Activated CD4-positive, alpha-beta T cell treated with anti-CD3 and anti-CD28 coated beads for 36 hours (primary cell): ENCODE data around the gene ULK3. TPM values are rescaled to one million over a fixed set of nuclear protein-coding genes. Genes with fewer than 3 reads are reported as not detected.

Source experiments
- ATAC-seq: fragments of 200-7000 bp; cut with Tn5 transposase; one replicate; pipeline ENCODE4 v1.10.0; 2021; ENCODE audit warnings: mild to moderate bottlenecking, moderate library complexity
- CTCF ChIA-PET: fragments of 350-600 bp; sonication (Branson Sonifier 250); formaldehyde crosslinking; loops from one replicate; lab custom pipeline; 2021; ENCODE audit warnings: antibody characterized with exemption; lab: Charles Lee
- POLR2A ChIA-PET: fragments of 350-600 bp; sonication (Branson Sonifier 250); formaldehyde crosslinking; loops from one replicate; lab custom pipeline; 2021; ENCODE audit warnings: antibody characterized with exemption, inconsistent platforms; lab: Charles Lee
- DNase-seq: peaks from one replicate; pipeline ENCODE4 v3.0.0-alpha.2; 2020
- H3K27ac Mint-ChIP-seq: one replicate; pipeline ENCODE4 v1.8.0; 2021; ENCODE audit warnings: mixed read lengths
- H3K27me3 Mint-ChIP-seq: one replicate; pipeline ENCODE4 v1.8.0; 2021; ENCODE audit warnings: mixed read lengths
- H3K36me3 Mint-ChIP-seq: one replicate; pipeline ENCODE4 v1.8.0; 2021; ENCODE audit warnings: low read depth, mixed read lengths
- H3K4me1 Mint-ChIP-seq: one replicate; pipeline ENCODE4 v1.8.0; 2021; ENCODE audit warnings: mixed read lengths
- H3K4me3 Mint-ChIP-seq: one replicate; pipeline ENCODE4 v1.8.0; 2021; ENCODE audit warnings: mild to moderate bottlenecking, moderate library complexity, mixed read lengths
- H3K9me3 Mint-ChIP-seq: one replicate; pipeline ENCODE4 v1.8.0; 2021; ENCODE audit warnings: low read depth, mixed read lengths
- intact Hi-C, 2 experiments: fragments of 100-400 bp; cut with DNase I in 1 of 2; cut with micrococcal nuclease in 1 of 2; formaldehyde crosslinking; loops; one replicate each; pipeline versions ENCODE4 v1.14.2 to v1.15.1; 2022 to 2024; cut with DNase I, micrococcal nuclease
- total RNA-seq, 2 experiments: library from RNA; stranded (reverse); gene quantifications; one replicate each; pipeline ENCODE4 v1.2.3, GENCODE V29; 2021

ULK3 gene
- total RNA-seq, 2 experiments from 2014 or later = 40.3 to 45.2 TPM

DNA sequence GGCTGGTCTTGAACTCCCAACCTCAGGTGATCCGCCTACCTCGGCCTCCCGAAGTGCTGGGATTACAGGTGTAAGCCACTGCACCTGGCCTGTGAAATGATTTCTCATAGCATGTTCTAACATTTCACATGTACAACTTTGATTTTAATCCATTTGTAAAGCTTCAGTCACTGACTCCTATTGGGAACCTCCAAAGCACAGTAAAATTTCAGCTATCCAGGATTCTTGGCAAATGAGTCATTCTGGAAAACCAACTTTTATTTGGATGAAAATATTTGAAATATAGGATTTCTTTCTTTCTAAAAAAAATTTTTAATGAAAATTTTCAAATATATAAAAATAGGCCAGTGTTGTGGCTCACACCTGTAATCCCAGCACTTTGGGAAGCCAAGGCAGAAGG is 33.0 kb downstream of the ULK3 start:
- Mint-ChIP-seq H3K4me1 (peaks cover 21% of the 10 kb centered on the region), H3K4me3 (no peak overlapping the region), H3K9me3 (no peaks in the 10 kb centered on the region), H3K27me3 (no peaks in the 10 kb centered on the region), H3K36me3 (peaks cover 1% of the 10 kb centered on the region), H3K27ac (no peak overlapping the region)
- ChIA-PET CTCF (no interaction called here), POLR2A (interaction anchor here (0.6 to 0.8 kb wide), 2 partner anchors 53 to 154 kb away, joined by 3 to 4 read pairs; no protein-coding TSS in a partner anchor)
- no peak for ATAC-seq
- DNase-seq = no peak
- intact Hi-C loops = no loop called here

DNA sequence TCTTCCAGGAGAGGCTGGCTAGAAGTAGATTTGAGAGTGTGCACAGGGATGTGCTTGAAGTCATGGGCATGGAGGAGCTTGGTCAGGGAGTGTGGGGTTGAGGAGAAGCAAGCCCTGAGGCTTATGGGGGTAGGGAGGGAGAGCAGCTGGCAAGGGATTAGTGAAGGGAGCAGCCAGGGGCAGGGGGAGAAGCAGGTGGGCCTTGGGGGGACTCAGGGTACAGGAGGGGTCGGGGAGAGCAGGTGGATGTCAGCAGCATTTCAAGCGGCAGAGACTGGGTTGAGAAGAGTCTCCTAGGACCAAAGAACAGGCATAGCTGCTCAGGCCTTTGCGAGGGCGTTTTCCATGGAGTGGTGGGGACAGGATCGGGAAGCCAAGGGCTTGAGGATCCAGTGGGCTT is 33.7 kb downstream of the ULK3 start:
- no peak for DNase-seq
- POLR2A ChIA-PET = interaction anchor here (0.6 kb wide), 1 partner anchor 52 kb away, joined by 3 read pairs; no protein-coding TSS in a partner anchor
- ATAC-seq = no peak
- no peak overlapping the region for H3K4me3 Mint-ChIP-seq
- CTCF ChIA-PET = interaction anchor here (0.8 kb wide), 1 partner anchor 158 kb away, joined by 3 read pairs; no protein-coding TSS in a partner anchor
- intact Hi-C loops = no loop called here
- H3K36me3 Mint-ChIP-seq = peaks cover 7% of the 10 kb centered on the region
- H3K27ac Mint-ChIP-seq = no peak overlapping the region
- H3K4me1 Mint-ChIP-seq = peaks cover 21% of the 10 kb centered on the region
- no peaks in the 10 kb centered on the region for H3K9me3 Mint-ChIP-seq
- H3K27me3 Mint-ChIP-seq = no peaks in the 10 kb centered on the region

DNA sequence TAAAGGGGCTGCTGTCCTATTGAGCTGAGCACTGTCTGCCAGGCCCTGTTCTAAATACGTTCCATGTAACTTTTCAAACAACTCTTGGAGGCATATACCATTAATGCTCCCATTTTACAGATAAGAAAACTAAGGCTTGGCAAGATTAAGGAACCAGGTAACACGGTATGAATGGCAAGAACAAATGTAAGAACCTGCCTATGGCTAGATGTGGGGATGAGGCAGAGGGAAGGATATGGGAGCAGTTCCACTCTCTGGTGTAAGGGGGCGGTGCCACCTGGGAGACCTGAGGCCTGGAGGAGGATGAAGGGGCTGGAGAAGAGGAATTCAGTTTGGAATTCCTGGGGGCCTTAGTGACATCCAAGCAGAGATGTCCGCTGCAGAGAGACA is 34.1 kb downstream of the ULK3 start:
- H3K27ac Mint-ChIP-seq = no peak overlapping the region

DNA sequence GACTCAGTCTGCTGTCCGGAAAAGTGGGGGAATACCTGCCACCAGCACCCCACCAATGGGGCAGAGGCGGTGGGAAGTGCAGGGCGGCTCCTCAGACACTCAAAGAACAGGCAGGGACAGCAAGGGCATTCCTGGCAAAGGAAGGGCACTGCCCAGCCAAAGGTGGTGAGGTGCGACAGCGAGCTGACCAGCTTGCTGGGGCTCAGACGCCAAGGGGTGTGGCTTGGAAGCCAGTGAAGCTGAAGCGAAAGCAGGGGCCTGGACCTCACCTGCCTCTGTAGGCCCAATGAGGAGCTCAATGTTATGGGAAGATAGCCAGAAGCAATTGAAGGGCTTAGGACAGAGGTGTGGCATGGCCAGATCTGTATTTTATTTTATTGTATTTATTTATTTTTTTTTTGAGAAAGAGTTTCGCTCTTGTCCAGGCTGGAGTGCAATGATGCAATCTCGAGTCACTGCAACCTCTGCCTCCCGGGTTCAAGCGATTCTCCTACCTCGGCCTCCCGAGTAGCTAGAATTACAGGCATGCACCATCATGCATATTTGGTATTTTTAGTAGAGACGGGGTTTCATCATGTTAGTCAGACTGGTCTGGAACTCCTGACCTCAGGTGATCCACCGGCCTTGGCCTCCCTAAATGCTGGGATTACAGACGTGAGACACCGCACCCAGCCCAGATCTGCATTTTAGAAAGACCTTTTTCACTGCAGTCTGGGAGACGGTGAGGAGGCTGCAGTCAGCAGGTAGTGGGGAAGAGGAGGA is 34.7 kb downstream of the ULK3 start:
- intact Hi-C loops = no loop called here
- H3K27me3 Mint-ChIP-seq = no peaks in the 10 kb centered on the region
- H3K36me3 Mint-ChIP-seq = peaks cover 12% of the 10 kb centered on the region
- H3K27ac Mint-ChIP-seq = peak overlapping the region; percentile 70
- no peak for DNase-seq
- no peak overlapping the region for H3K4me3 Mint-ChIP-seq
- ATAC-seq = peak; percentile 6
- peaks cover 21% of the 10 kb centered on the region for H3K4me1 Mint-ChIP-seq
- no peaks in the 10 kb centered on the region for H3K9me3 Mint-ChIP-seq
- POLR2A ChIA-PET = interaction anchor here (0.6 to 0.7 kb wide), 3 partner anchors 25 to 161 kb away, joined by 3 to 9 read pairs (median 4); no protein-coding TSS in a partner anchor
- CTCF ChIA-PET = interaction anchor here (0.6 to 1.9 kb wide), 9 partner anchors 13 to 176 kb away, joined by 3 to 6 read pairs (median 3); no protein-coding TSS in a partner anchor

More for the DNA sequence above, 34.1 kb downstream of the ULK3 start:
- Mint-ChIP-seq H3K9me3 (no peaks in the 10 kb centered on the region), H3K4me1 (peaks cover 21% of the 10 kb centered on the region), H3K4me3 (no peak overlapping the region), H3K27me3 (no peaks in the 10 kb centered on the region), H3K36me3 (peaks cover 11% of the 10 kb centered on the region)
- intact Hi-C loops = no loop called here
- POLR2A ChIA-PET = no interaction called here
- DNase-seq (no peak), ATAC-seq (no peak)
- CTCF ChIA-PET = interaction anchor here (0.6 to 1.2 kb wide), 4 partner anchors 14 to 157 kb away, joined by 3 read pairs; no protein-coding TSS in a partner anchor

DNA sequence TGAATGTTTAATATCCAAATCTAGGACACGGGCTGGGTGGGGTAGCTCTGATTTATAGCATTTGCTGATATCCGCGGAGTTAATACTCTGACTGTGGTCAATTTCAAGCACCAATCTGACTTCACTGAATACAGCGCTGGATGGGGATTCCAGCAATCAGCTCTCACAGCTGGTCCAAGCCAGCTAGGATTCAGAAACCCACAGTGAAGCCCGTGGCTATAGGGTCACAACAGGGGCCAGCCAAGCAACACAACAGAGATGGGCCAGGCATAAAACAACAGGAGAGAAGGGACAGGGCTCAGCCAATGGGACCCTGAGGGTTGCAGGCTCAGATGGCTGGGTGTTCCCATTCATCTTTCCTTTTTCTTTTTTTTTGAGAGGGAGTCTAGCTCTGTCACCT is 35.7 kb downstream of the ULK3 start:
- no peaks in the 10 kb centered on the region for H3K9me3 Mint-ChIP-seq

DNA sequence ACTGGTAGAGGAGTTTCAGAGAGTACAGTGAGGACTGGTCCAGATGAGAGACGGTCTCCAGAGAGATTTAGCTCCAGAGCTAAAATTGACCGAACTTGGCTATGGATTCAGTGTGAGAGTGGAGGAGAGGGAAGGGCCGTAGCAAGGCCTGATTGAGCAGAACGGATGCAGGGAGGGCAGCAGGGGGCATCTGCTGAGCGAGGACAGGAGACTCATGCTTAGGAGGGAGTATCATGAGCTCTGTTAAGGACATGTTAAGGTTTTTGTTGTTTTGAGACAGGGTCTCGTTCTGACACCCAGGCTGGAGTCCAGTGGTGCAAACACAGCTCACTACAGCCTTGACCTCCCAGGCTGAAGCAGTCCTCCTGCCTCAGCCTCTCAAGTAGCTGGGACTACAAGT is 38.0 kb downstream of the ULK3 start:
- Mint-ChIP-seq H3K36me3 (peaks cover 37% of the 10 kb centered on the region), H3K27ac (peak overlapping the region; percentile 12), H3K4me3 (no peak overlapping the region), H3K4me1 (peaks cover 25% of the 10 kb centered on the region), H3K9me3 (no peaks in the 10 kb centered on the region), H3K27me3 (no peaks in the 10 kb centered on the region)
- POLR2A ChIA-PET = interaction anchor here (1.1 to 1.2 kb wide), 2 partner anchors 11 to 121 kb away, joined by 4 to 7 read pairs; no protein-coding TSS in a partner anchor
- DNase-seq = no peak
- CTCF ChIA-PET = interaction anchor here (1.0 to 2.9 kb wide), 8 partner anchors 12 to 170 kb away, joined by 3 to 16 read pairs (median 4); no protein-coding TSS in a partner anchor
- ATAC-seq = no peak
- intact Hi-C loops = loop anchor here in 1 of 2 experiments (5.0 kb wide), 1 partner anchor 37 kb away; the partner anchor contains the start of gene ULK3

More for the DNA sequence above, 35.7 kb downstream of the ULK3 start:
- intact Hi-C loops = no loop called here
- ATAC-seq (no peak), DNase-seq (no peak)
- Mint-ChIP-seq H3K36me3 (peaks cover 19% of the 10 kb centered on the region), H3K27ac (peak overlapping the region; percentile 32), H3K4me1 (peaks cover 21% of the 10 kb centered on the region), H3K27me3 (no peaks in the 10 kb centered on the region), H3K4me3 (no peak overlapping the region)
- POLR2A ChIA-PET = no interaction called here
- CTCF ChIA-PET = interaction anchor here (0.8 to 1.9 kb wide), 5 partner anchors 9 to 194 kb away, joined by 3 to 6 read pairs (median 3); no protein-coding TSS in a partner anchor

DNA sequence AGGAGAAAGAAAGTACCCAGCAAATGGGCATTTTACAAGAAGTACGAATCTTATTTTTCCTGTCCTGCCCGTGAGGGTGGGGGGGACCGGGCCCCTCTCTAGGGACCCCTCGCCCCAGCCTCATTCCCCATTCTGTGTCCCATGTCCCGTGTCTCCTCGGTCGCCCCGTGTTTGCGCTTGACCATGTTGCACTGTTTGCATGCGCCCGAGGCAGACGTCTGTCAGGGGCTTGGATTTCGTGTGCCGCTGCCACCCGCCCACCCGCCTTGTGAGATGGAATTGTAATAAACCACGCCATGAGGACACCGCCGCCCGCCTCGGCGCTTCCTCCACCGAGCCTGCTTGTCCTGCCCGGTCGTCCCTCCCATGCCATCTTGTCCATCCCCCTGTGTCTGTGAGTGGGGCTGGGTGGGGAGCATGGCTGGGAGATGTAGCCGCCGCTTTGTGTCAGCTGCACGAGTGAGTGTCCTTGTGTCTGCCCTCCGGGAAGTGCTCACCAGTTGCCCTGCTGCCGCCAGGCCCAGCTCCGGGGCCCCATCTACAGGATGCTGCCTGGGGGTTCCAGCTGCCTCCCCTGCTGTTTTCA is 40.0 kb downstream of the ULK3 start:
- no peak for ATAC-seq
- intact Hi-C loops = loop anchor here in 1 of 2 experiments (5.0 kb wide), 1 partner anchor 39 kb away; the partner anchor contains the start of gene ULK3
- H3K36me3 Mint-ChIP-seq = peaks cover 55% of the 10 kb centered on the region
- no peaks in the 10 kb centered on the region for H3K27me3 Mint-ChIP-seq
- DNase-seq = no peak
- H3K9me3 Mint-ChIP-seq = no peaks in the 10 kb centered on the region
- peak overlapping the region; percentile 51 for H3K27ac Mint-ChIP-seq
- CTCF ChIA-PET = interaction anchor here (1.4 kb wide), 1 partner anchor 15 kb away, joined by 9 read pairs; no protein-coding TSS in a partner anchor
- H3K4me3 Mint-ChIP-seq = no peak overlapping the region
- peaks cover 34% of the 10 kb centered on the region for H3K4me1 Mint-ChIP-seq
- POLR2A ChIA-PET = no interaction called here

DNA sequence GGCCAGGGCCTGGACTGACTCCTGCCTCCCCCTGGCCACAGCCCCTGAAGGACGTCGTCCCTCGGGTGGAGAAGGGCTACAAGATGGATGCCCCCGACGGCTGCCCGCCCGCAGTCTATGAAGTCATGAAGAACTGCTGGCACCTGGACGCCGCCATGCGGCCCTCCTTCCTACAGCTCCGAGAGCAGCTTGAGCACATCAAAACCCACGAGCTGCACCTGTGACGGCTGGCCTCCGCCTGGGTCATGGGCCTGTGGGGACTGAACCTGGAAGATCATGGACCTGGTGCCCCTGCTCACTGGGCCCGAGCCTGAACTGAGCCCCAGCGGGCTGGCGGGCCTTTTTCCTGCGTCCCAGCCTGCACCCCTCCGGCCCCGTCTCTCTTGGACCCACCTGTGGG is 40.7 kb downstream of the ULK3 start:
- H3K9me3 Mint-ChIP-seq = no peaks in the 10 kb centered on the region
- peaks cover 56% of the 10 kb centered on the region for H3K36me3 Mint-ChIP-seq
- H3K4me3 Mint-ChIP-seq = no peak overlapping the region
- intact Hi-C loops = loop anchor here in 1 of 2 experiments (5.0 kb wide), 1 partner anchor 40 kb away; the partner anchor contains the start of gene ULK3
- ChIA-PET CTCF (interaction anchor here (0.7 kb wide), 1 partner anchor 15 kb away, joined by 3 read pairs; no protein-coding TSS in a partner anchor), POLR2A (no interaction called here)
- ATAC-seq (no peak), DNase-seq (no peak)
- no peak overlapping the region for H3K27ac Mint-ChIP-seq
- no peaks in the 10 kb centered on the region for H3K27me3 Mint-ChIP-seq
- peaks cover 37% of the 10 kb centered on the region for H3K4me1 Mint-ChIP-seq

DNA sequence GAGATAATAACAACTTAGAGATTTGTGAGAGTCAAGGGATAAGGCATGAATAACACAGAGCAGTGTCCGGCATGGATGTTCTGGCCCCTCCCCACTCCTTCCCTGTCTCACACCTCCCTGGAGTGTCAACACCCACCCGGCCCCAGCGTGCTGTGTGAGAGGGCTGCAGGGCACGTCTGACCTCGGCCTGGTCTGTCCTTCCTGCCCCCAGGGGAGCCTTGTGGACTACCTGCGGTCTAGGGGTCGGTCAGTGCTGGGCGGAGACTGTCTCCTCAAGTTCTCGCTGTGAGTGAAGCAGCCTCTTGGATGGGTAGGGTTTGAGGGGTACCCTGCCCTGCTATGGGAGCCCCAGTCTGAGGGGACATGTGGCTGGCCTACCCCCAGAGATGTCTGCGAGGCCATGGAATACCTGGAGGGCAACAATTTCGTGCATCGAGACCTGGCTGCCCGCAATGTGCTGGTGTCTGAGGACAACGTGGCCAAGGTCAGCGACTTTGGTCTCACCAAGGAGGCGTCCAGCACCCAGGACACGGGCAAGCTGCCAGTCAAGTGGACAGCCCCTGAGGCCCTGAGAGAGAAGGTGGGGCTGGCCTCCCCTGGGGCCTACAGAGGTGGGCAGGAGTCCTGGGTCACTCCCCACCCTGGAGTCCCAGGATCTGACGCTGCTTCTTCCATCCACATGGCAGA is 41.5 kb downstream of the ULK3 start:
- CTCF ChIA-PET = interaction anchor here (0.8 to 2.8 kb wide), 4 partner anchors 21 to 164 kb away, joined by 3 to 93 read pairs (median 24); partner anchors contain the start of gene CSK
- DNase-seq (no peak), ATAC-seq (no peak)
- POLR2A ChIA-PET = no interaction called here
- Mint-ChIP-seq H3K9me3 (no peaks in the 10 kb centered on the region), H3K36me3 (peaks cover 58% of the 10 kb centered on the region), H3K4me1 (peaks cover 34% of the 10 kb centered on the region), H3K27me3 (no peaks in the 10 kb centered on the region), H3K27ac (no peak overlapping the region), H3K4me3 (no peak overlapping the region)
- intact Hi-C loops = loop anchor here (2.0 to 5.0 kb wide), 3 partner anchors 19 to 41 kb away; partner anchors contain the start of genes CSK (in 1 of the 2) and ULK3 (in 1 of the 2)

DNA sequence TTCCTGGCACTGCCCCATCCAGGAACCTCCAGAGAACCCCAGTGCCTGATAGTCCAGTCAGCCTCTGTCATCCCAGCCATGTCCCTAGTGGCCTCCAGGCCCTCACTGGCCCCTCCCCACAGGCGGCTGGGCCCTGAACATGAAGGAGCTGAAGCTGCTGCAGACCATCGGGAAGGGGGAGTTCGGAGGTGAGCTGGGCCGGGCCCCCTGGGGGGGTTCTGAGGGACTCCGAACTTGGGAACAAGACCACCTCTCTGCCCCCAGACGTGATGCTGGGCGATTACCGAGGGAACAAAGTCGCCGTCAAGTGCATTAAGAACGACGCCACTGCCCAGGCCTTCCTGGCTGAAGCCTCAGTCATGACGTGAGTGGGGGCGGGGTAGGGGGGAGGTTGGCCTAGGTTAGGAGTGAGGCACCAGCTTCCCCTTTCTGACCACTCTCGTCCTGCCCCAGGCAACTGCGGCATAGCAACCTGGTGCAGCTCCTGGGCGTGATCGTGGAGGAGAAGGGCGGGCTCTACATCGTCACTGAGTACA is 42.3 kb downstream of the ULK3 start:
- POLR2A ChIA-PET = interaction anchor here (0.6 to 1.1 kb wide), 2 partner anchors 10 to 23 kb away, joined by 3 to 4 read pairs; no protein-coding TSS in a partner anchor
- peaks cover 64% of the 10 kb centered on the region for H3K36me3 Mint-ChIP-seq
- H3K27me3 Mint-ChIP-seq = no peaks in the 10 kb centered on the region
- H3K27ac Mint-ChIP-seq = peak overlapping the region; percentile 25
- no peak overlapping the region for H3K4me3 Mint-ChIP-seq
- intact Hi-C loops = loop anchor here (1.0 to 5.0 kb wide), 4 partner anchors 18 to 42 kb away; partner anchors contain the start of genes CSK (in 1 of the 2) and ULK3 (in 1 of the 2)
- DNase-seq = no peak
- CTCF ChIA-PET = interaction anchor here (0.6 to 6.1 kb wide), 9 partner anchors 10 to 163 kb away, joined by 3 to 93 read pairs (median 4); partner anchors contain the start of gene CSK
- no peak for ATAC-seq
- H3K9me3 Mint-ChIP-seq = no peaks in the 10 kb centered on the region
- H3K4me1 Mint-ChIP-seq = peaks cover 39% of the 10 kb centered on the region
